Ishikawa (cell line): ENCODE measurements around the gene TSC22D3.

ENCODE experiments used
- EP300 ChIP-seq: IDR thresholded peaks from 2 replicates; pipeline ENCODE4 v1.6.1; 2012; ENCODE audit warnings: borderline replicate concordance
- YY1 ChIP-seq: IDR thresholded peaks from 2 replicates; pipeline ENCODE4 v1.6.1; 2012; ENCODE audit warnings: low read depth
- ZBTB7A ChIP-seq: IDR thresholded peaks from 2 replicates; pipeline ENCODE4 v1.6.1; 2012; ENCODE audit warnings: low read depth
- TF ChIP-seq, protein P1 (sequence below): IDR thresholded peaks from 2 replicates; pipeline ENCODE4 v1.6.1; 2012

DNA sequence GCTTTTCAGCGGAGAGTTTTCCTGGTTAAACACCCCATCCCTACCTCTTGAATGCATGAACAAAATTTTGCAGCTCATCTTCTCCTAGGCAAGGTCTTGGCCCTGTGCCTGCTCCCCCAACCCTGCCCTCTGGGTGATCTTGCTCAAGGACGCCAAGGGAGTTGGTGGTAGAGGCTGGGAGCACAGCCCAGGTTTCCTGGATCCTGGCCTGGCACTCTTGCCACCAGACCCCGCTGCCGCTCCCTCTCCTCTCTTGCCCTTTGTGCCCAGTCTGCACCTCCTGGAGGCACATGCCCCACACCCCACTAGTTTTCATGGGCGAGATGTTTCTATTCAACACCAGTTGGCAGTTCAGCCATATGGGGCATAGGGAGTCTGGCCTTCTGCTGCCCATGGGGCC, 37.3 kb downstream of the TSC22D3 start:
- no peak for TF ChIP-seq ZBTB7A
- no peak for TF ChIP-seq EP300
- TF ChIP-seq, protein P1, sequence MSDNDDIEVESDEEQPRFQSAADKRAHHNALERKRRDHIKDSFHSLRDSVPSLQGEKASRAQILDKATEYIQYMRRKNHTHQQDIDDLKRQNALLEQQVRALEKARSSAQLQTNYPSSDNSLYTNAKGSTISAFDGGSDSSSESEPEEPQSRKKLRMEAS: no peak
- no peak for TF ChIP-seq YY1
